ENCODE measurements around the gene SPO11.
A peak's percentile ranks its signal among the peaks of the same experiment; 100 is the strongest.

Gene SPO11

GRCh38 chr20:57372157-57372556 lies 42.6 kb downstream of the SPO11 start:
- DNase-seq (ENCODE audit: low read depth) = no peak
- no peak overlapping the region for H3K4me3 ChIP-seq (ENCODE audit: low read depth, low read length)

DNA sequence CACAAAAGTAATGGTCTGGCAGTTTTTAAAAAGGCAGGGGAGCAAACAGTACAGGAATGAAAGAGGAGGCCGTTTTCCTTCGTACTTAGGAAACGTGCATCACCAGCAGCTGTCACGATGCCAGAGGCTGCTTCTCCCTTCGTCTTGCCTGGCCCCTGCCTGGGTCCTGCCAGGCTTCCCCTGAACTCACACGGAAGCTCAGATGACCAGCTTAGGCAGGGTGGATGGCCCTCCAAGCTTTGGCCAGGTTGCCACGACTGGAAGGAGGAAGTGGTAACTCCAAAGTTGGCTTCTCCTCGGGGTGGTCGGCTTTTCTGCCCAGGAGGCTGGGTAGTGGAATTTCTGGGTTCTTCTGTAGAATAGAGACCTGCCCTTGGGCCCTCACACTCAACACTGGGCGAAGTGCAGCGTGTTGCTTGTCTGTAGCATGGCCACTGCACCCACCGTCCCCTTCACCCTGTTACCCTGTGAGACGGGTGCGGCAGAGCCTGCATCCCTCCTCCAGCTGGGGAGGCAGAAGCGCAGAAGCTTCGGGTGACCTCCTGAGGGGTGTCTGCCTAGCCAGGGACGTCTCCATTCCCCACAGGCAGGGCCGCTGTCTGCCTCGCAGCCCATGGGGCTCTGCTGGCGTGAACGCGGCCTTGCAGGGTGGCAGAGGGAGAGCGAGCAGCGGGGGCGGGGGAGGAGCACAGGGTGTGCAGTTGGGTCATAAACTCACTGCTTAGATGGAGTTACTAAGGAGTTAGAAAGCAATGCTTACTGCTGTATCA lies 43.2 kb downstream of the SPO11 start:
- DNase-seq (ENCODE audit: low read depth) = no peak
- H3K4me3 ChIP-seq (ENCODE audit: low read depth, low read length) = no peak overlapping the region

DNA sequence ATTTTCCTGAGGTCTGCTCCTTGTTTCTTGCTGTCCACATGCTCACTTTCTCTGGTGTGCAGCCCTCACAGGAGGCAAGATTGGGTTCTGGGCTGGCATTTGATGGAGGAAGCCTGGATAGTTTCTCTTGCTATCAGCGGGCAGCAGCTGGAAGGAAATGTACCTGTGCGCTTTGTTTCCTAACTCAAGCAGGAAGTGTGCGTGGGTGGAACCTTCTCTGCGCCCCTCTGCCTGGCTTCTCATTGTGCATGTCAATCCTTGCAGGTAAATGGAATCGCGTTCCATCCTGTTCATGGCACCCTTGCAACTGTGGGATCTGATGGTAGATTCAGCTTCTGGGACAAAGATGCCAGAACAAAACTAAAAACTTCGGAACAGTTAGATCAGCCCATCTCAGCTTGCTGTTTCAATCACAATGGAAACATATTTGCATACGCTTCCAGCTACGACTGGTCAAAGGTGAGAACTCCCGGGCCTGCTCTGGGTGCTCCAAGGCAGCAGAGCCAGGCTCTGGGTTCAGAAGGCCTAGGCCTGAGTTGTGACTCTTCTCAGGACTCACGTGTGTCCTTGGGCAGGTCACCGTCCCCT lies 44.8 kb downstream of the SPO11 start:
- no peak overlapping the region for H3K4me3 ChIP-seq (ENCODE audit: low read depth, low read length)
- DNase-seq (ENCODE audit: low read depth) = no peak

GRCh38 chr20:57374931-57375651 lies 45.5 kb downstream of the SPO11 start:
- no peak overlapping the region for H3K4me3 ChIP-seq (ENCODE audit: low read depth, low read length)
- DNase-seq (ENCODE audit: low read depth) = no peak

DNA sequence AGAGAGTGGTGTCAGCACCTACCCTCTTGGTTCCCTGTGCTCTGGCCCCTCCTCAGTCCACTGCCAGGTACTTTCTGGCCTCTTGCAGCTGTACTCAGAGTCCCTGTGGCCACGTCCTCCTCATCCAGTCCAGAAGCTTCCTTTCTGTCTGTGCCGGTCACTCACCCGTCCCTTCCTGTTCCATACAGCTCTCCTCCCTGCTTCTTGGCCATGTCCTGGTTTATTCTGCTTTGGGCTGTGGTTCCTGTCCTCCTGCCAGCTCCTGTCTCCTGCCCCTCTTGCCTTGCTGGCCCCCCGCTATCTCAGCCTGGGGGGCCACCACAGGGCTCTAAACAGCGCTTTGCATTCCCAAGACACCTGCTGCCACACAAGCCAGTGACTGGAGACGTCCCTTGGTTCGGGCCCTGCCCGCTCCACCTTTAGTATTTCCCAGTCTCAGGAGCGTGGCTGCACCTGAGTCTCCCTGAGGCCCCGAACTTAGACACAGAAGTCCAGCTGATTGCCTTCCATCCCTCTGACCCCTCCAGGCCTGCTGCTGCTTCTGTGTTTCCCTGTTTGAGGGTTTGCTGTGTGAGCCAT lies 46.1 kb downstream of the SPO11 start:
- DNase-seq (ENCODE audit: low read depth) = no peak
- H3K4me3 ChIP-seq (ENCODE audit: low read depth, low read length) = no peak overlapping the region

DNA sequence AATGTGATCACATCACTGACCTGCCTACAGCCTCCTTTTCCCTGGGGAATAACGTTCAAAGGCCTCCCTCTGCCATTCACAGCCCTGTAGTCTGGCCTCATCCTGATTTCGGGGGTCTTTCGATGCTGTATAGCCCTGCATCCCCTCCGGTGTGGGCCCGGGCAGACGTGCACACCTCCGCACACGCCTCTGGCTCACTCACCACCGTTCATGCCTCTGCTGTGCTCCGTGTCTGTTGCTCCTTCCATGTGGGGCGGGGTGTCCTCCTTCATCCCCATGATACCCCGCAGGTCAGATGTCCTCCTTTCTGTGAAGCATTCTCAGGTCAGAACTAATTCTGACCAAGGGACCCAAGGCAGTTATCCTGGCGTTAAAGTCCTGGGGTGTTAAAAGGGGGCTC lies 47.7 kb downstream of the SPO11 start:
- no peak for DNase-seq (ENCODE audit: low read depth)
- no peak overlapping the region for H3K4me3 ChIP-seq (ENCODE audit: low read depth, low read length)

DNA sequence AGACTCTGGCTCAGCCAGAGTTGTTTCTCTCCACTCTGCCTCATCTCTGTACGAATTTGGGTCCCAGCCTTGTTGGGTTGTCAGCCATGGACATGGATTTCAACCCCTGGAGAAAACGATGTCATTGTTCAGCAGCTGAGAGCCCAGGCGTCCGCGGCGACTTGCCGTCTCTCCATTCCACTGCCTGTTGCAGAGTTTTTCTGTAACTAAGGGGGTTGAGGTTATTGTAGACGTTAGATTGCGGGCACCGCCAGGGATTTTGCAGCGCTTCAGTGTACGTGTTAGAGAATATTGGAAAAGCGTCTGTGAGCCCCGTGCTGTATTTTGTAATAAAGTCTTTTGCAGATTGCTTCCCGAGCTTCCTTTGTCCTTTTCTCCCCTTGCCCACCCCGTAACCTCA lies 48.5 kb downstream of the SPO11 start:
- no peak for DNase-seq (ENCODE audit: low read depth)
- no peak overlapping the region for H3K4me3 ChIP-seq (ENCODE audit: low read depth, low read length)

GRCh38 chr20:57378646-57379262 lies 49.2 kb downstream of the SPO11 start:
- H3K4me3 ChIP-seq (ENCODE audit: low read depth, low read length) = no peak overlapping the region
- DNase-seq (ENCODE audit: low read depth) = no peak

- no peak overlapping the region for H3K4me3 ChIP-seq (ENCODE audit: low read depth, low read length)
- no peak for DNase-seq (ENCODE audit: low read depth)
These were observed 49.7 kb downstream of the SPO11 start for GRCh38 chr20:57379263-57379647.

DNA sequence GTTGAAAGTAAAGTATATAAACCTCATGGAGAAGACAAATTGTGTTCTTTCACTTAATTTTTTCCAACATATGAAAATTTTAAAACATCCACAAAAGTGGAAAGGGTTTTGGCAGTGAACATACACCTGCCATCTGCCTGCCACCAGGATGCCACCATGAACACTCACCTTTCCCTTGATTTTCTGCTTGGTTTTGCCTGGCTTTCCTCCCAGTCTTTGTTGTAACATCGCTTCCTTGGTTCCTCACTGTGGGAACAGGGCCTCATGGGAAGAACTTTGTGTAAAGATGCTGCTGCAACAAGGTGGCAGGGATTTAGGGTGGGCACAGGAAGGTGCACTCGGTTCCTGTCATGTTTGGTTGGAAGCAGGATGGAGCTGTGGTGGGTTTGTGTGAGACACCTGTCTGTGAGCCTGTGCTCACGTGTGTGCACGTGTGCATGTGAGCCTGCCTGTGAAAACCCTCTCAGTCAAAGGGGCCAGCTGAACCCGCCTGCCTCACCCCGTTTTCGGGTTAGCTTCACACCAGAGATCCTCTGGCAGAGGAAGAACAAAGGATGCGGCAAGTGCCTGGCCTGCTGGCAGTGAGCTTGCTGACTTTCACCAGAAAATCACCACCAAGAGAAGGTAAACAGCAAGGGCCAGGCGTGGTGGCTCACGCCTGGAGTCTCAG lies 50.6 kb downstream of the SPO11 start:
- DNase-seq (ENCODE audit: low read depth) = no peak
- no peak overlapping the region for H3K4me3 ChIP-seq (ENCODE audit: low read depth, low read length)

GRCh38 chr20:57381596-57382503 lies 52.2 kb downstream of the SPO11 start:
- DNase-seq (ENCODE audit: low read depth) = peak; percentile 18

GRCh38 chr20:57382516-57382915 lies 52.9 kb downstream of the SPO11 start:
- no peak for DNase-seq (ENCODE audit: low read depth)
- no peak overlapping the region for H3K4me3 ChIP-seq (ENCODE audit: low read depth, low read length)

More at GRCh38 chr20:57381596-57382503, 52.2 kb downstream of the SPO11 start:
- H3K4me3 ChIP-seq (ENCODE audit: low read depth, low read length) = no peak overlapping the region

DNA sequence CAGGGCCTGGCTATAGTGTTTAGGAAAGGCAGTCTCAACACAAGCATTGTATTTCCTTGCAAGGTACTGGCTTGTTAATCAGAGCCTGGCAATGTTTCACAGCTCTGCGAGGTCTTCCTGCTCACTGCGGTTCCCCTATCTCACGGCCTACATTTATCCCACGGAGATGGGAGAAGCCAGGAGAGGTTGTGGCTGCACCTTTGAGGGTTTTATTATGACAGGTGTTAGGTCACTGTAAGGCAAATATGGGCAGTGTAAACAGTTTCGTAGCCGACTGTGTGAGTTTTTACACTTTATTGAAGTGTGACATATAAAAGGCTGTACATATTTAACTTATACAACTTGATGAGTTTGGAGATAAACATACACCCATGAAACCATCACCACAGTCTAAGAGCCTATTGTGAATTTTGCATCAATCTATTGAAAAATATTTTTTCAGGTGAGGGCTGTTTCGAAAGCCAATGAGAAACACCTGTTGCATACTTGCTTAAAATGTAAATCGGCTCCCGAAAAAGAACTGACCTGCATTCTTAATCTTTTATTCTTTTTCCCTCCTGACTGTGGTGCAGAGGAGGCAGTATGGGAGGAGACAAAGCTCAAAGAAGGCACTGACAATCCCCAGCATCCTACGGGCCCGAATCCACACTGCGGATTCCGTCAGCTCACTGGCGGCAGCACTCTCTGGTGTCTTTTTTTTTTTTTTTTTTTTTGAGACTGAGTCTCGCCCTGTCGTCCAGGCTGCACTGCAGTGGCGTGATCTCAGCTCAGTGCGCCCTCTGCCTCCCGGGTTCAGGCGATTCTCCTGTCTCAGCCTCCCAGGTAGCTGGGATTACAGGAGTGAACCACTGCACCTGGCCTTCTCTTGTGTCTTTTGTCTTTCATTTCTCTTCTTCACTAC lies 54.1 kb downstream of the SPO11 start:
- H3K4me3 ChIP-seq (ENCODE audit: low read depth, low read length) = no peak overlapping the region
- no peak for DNase-seq (ENCODE audit: low read depth)

- no peak for DNase-seq (ENCODE audit: low read depth)
- H3K4me3 ChIP-seq (ENCODE audit: low read depth, low read length) = no peak overlapping the region
These were observed 54.9 kb downstream of the SPO11 start for GRCh38 chr20:57384486-57384885.

GRCh38 chr20:57384953-57385761 lies 55.6 kb downstream of the SPO11 start:
- H3K4me3 ChIP-seq (ENCODE audit: low read depth, low read length) = no peak overlapping the region
- no peak for DNase-seq (ENCODE audit: low read depth)

DNA sequence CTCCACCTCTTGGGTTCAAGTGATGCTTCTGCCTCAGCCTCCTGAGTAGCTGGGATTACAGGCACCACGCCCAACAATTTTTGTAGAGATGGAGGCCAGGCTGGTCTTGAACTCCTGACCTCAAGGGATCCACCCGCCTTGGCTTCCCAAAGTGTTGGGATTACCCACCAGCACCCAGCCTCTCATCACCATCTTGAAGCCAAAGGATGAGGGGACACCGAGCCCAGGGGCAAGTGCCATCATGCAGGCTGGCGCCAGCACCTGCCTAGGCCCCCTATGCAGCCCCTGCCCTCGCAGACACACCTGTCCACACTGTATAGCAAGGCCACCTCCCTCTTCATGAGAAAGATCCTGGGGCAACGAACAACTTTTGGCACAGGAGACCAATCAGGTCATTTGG lies 56.3 kb downstream of the SPO11 start:
- no peak overlapping the region for H3K4me3 ChIP-seq (ENCODE audit: low read depth, low read length)
- no peak for DNase-seq (ENCODE audit: low read depth)

DNA sequence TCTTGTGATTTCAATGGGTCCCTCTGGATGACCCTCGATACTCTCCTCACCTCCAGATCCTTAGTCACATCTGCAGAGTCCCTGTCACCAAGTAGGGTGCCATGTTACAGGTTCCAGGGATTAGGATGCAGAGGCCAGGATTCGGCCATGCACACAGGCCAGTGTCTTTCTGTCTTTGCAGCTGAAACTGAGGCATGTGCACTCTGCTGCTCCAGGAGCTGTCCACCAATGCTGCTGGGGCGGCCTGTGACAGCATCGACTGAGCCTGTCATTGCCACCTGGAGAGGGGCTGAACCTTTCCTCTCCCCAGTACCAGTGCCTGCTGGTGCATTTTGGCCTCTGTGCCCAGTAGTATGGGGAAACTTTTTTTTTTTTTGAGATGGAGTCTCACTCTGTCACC lies 57.2 kb downstream of the SPO11 start:
- no peak overlapping the region for H3K4me3 ChIP-seq (ENCODE audit: low read depth, low read length)
- no peak for DNase-seq (ENCODE audit: low read depth)
